DND-41 (cell line): Measurements from ENCODE around the gene CNN3.

Experiments
- EZH2 ChIP-seq: IDR thresholded peaks from 3 replicates; pipeline ENCODE4 v1.6.1; 2012; ENCODE audit warnings: borderline replicate concordance, low read depth, mild to moderate bottlenecking, moderate library complexity, low read length, inconsistent platforms; ENCODE audit not compliant: severe bottlenecking
- TF ChIP-seq, protein P1 (sequence below): IDR thresholded peaks from 2 replicates; pipeline ENCODE4 v1.5.1; 2012; ENCODE audit warnings: borderline replicate concordance, low read length, moderate library complexity, mild to moderate bottlenecking; ENCODE audit not compliant: poor library complexity, severe bottlenecking; ENCODE audit errors: extremely low read depth

DNA sequence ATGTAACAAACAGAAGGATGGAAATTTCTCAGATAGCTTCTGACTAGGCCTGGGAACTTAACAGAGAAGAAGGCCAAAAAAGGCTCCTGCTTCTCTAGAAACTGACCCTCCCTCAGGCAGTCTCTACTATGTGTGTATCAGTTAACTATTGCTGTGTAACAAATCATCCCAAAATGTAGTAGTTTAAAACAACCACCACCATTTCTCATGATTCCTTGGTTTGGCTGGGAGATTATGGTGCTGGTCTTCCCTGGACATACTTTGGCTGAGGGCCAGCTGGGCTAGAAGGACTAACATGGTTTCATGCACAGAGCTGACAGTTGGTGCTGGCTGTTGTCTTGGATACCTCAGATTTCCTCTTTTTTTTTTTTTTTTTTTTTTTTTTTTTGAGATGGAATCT, 26.2 kb upstream of the CNN3 start:
- TF ChIP-seq, protein P1, sequence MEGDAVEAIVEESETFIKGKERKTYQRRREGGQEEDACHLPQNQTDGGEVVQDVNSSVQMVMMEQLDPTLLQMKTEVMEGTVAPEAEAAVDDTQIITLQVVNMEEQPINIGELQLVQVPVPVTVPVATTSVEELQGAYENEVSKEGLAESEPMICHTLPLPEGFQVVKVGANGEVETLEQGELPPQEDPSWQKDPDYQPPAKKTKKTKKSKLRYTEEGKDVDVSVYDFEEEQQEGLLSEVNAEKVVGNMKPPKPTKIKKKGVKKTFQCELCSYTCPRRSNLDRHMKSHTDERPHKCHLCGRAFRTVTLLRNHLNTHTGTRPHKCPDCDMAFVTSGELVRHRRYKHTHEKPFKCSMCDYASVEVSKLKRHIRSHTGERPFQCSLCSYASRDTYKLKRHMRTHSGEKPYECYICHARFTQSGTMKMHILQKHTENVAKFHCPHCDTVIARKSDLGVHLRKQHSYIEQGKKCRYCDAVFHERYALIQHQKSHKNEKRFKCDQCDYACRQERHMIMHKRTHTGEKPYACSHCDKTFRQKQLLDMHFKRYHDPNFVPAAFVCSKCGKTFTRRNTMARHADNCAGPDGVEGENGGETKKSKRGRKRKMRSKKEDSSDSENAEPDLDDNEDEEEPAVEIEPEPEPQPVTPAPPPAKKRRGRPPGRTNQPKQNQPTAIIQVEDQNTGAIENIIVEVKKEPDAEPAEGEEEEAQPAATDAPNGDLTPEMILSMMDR: no peak
- no peak for TF ChIP-seq EZH2
